Stromal cell of bone marrow (primary cell): ENCODE results near the gene TRANK1.
"Not testable (repeated sequence)": the region's sequence is repeated elsewhere in the genome, so short reads cannot be mapped to it uniquely, and the experiment has no call there.

Experiments used
- DNase-seq: peaks from one replicate; pipeline ENCODE4 v3.0.0-alpha.2; 2012; ENCODE audit warnings: low read depth

The TRANK1 gene

DNA sequence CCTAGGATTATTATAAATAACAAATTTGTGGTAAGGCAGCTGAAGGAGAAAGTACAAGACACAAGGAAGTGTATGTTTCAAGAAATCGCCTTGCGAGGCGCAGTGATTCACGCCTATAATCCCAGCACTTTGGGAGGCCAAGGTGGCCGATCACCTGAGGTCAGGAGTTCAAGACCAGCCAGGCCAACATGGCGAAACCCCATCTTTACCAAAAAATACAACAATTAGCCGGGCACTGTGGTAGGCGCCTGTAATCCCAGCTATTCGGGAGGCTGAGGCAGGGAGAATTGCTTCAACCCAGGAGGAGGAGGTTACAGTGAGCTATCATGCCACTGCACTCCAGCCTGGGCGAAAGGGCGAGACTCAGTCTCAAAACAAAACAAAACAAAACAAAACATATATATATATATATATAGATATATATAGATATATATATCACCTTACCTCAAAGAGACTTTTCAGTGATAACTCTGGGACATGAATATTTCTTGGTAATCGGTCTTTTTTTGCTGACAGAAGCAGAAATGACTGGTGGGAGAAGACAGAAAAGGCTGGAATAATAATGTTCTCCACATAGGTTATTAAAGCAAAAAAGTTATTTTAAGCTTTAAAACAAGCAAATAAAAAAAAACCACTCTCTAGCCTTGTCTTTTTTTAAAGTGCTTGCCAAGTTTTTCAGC, 52.3 kb downstream of the TRANK1 start:
- DNase-seq = no peak

- no peak for DNase-seq
Observed at GRCh38 chr3:36891701-36892160, 53.1 kb downstream of the TRANK1 start.

- DNase-seq = not testable (repeated sequence)
Observed at GRCh38 chr3:36891097-36891496, 53.8 kb downstream of the TRANK1 start.

DNA sequence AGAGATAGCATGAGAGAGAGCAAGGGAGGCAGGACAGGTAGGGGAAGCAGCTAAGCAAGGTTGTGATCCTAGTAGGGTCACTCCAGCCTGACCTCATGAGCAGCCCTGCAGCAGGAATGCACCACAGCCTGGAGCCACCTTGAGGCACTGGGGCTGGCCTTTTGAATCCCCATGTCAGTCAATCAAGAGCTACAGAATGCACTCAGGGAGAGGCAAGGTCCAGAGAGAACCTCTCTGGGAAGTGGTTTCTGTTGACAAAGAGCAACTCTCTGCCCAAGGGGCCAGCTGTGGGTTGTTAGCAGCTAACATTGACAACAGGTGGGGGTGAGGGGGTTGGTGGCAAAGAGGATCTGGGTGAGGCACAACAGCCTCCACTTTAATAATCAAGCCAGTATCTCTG, 54.6 kb downstream of the TRANK1 start:
- no peak for DNase-seq

DNA sequence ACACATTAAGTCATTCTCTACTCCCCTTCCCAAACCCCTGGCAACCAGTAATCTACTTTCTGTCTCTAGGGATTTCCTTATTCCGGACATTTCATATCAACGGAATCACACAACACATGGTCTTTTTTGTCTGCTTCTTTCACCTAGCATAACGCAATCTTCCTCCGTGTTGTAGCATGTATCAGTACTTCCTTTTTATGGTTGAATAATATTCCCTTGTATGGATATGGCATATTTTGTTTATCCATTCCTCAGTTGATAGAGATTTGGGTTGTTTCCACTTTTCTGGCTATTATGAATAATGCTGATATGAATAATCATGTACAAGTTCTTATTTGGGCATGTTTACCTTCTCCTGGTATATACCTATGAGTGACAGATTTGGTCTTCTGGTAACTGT, 63.1 kb downstream of the TRANK1 start:
- no peak for DNase-seq

GRCh38 chr3:36879842-36880241, 65.0 kb downstream of the TRANK1 start:
- not testable (repeated sequence) for DNase-seq

DNA sequence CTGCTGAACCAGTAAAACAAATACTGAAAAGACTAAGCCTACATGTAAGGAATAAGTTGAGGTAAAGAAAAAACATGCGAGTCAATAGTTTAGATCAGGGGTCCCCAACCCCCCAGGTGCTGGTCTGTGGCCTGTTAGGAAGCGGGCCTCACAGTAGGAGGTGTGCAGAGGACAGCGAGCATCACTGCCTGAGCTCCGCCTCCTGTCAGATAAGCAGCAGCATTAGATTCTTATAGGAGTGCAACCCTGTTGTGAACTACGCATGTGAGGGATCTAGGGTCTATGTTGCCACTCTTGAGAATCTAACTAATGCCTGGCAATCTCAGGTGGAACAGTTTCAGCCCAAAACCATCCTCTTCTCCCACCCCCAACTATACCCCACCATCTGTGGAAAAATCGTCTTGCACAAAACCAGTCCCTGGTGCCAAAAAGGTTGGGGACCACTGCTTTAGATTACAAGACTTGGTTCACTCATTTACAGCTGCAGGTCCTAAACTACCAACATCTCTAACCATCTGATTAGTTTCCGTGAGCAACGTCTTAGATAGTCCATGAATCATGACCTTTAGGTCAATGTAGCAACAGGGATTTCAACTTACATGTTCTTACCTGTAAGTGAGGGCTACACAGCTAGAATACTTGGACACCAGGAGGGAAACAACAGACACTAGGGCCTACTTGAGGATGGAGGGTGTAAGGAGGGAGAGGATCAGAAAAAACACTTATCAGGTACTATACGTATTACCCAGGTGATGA, 66.7 kb downstream of the TRANK1 start:
- no peak for DNase-seq

DNA sequence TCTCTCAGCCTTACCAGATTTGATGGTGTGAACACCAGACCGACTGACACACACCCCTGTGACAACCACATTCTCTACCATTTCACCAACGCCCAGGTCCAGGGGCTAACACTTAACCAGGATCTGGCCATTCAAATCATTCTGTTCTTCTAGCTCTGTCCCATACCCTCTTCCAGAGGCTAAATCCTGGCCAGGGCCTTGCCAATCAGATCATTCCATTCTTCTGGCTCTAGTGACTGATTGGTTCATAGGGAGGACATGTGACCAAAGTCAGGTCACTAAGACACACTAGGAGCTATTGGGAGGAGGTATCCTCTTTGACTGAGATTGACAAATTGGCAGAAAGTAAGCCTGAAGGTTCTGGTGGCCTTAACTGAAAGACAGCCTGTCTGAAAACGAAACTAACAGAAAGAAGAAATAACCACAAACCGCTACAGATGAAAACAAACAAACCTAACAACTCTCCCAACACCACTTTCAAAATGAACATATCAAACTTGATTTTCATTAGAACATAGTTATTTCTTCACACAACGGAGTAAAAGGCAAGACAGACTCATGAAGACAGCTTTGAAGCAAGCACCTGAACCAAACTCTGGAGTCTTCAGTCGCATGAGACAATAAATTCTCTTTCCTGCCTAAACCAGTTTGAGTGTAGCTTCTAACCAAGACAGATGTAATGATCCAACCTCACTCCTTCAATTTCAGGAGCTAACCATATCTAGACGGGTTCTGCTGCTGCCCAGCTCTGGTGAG, 68.5 kb downstream of the TRANK1 start:
- DNase-seq = no peak

GRCh38 chr3:36875397-36875796, 69.5 kb downstream of the TRANK1 start:
- DNase-seq = no peak

- no peak for DNase-seq
Observed at GRCh38 chr3:36874424-36874823, 70.4 kb downstream of the TRANK1 start.

GRCh38 chr3:36871379-36872126, 73.3 kb downstream of the TRANK1 start:
- no peak for DNase-seq

- DNase-seq = peak; percentile 36
Observed at GRCh38 chr3:36868614-36869436, 76.0 kb downstream of the TRANK1 start.

DNA sequence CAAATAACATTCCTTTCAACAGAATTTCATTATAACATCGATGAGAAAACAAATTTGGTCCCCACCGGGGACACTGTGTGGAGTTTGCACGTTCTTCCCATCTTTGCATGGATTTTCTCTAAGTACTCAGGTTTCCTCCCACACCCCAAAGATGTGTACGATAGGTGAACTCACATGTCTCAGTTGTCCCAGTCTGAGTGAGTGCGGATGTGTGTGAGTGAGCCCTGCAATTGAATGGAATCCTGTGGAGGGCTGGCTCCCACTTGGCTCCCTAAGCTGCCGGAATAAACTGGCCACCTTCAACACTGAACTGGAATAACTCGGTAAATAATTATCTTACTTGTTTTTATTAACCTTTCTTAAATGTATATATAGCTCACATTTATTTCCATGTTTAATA, 77.0 kb downstream of the TRANK1 start:
- no peak for DNase-seq

GRCh38 chr3:36866368-36866767, 78.5 kb downstream of the TRANK1 start:
- DNase-seq = no peak

DNA sequence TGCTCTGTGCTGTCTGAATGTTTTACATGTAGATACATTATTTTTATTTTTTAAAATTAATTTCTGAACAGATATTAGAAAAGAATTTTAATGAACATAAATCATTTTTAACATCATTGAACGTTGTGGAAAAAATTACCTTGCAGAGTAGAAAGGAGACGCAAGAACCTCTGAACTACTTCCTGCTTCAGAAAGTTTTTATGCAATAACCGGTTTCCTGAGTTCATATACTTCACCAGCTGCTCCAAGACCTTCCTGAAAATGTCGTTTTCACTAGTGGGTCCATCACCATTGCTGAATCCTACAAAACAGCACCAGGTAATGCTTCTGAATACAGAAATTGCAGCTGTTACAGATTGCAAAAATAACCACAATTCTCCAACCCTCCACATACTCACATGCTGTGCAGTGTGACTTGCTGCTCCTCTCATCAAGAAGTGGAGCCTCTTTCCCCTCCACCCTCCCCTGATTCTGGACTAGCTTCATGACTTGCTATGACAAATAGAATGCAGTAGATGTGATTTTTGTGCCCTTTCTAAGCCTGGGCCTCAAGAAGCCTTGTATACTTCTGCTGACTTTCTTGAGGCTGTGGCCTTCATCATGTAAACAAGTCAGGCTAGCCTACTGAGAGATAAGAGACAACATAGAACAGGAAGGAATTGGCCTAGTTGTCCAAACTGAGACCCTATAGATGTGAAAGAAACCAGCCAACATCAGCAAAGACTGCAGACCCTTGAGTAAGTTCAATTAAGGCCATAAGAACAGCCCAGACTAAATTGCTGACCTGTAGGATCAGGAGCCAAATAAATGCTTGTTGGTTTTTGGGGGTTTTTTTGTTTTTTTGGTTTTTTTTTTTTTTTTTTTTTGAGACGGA, 80.4 kb downstream of the TRANK1 start:
- DNase-seq = no peak

- DNase-seq = no peak
Observed at GRCh38 chr3:36862076-36862755, 82.6 kb downstream of the TRANK1 start.

DNA sequence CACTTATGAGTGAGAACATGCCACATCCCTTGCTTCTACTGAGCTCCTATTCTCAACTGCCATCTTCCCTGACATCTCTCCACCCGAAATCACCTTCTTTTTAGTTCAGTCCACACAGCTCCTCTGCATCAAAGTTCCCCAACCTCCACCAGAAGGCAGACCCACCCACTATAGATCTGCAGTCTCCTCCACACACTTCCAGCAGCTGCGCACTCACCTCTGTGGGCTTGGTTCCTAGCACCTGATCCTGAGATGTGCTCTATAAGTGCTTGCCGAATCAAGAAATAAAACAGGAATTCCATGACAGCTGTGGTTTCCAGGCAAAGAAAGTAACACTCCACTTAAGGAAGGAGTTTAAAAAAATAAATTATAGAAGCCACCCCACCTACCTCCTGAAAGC, 85.4 kb downstream of the TRANK1 start:
- no peak for DNase-seq

DNA sequence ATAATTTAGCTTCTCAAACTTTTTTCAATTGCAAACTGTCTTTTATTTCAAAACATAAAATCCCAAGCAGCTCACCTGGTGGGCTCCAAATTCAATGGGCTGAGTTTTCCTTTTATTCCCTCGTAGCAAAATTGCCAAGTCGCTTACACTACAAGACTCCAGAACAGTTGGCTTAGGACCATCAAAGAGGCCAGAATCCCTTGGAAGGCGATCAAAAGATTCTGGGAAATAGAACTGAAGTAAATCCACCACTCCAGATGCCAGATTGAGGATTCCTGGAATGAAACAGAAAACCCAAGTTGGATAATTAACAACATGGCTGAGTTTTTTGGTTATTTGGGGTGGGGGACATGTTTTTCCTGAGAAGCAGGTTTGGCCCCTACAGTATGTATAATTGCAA, 92.8 kb downstream of the TRANK1 start:
- no peak for DNase-seq

DNA sequence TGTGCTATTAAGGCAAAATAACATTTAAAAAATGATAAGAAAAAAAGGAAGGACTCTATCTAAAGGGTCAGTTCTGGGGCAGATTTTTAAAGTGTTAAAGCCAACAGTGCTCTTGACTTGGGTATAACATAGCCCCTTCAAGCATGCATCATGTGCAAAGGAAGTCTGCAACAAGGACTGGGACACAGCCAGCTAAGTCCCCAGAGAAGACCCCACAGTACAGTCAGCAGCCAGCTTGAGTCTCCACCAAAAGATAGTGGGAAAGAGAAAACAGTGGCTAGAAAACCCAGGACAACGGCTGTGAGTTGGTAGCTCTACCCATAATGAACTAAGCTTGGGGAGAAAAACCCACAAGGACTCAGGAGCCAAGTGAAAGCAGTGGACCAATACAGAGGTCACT, 94.1 kb downstream of the TRANK1 start:
- no peak for DNase-seq

GRCh38 chr3:36846406-36846805, 98.4 kb downstream of the TRANK1 start:
- DNase-seq = no peak
